ENCODE data around the gene DHX40. TPM values are rescaled to one million over a fixed set of nuclear protein-coding genes. Genes with fewer than 3 reads are reported as not detected.

DHX40 gene
- total RNA-seq, 1 experiment from 2014 or later, result 16.2 TPM

DNA sequence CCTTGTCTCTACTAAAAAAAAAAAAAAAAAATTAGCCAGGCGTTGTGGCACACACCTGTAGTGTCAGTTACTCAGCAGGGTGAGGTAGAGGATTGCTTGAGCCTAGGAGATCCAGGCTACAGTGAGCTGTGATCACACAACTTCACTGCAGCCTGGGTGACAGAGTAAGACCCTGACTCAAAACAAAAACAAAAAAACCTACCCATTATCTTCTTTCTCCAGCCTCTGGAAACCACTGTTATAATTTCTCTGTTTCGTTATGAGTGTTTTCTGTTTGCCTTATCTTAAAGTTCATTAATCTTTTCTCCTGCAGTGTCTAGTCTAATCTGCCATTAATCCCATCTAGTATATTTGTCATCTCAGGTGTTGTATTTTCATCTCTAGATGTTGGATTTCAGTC lies 35.7 kb downstream of the DHX40 start:
- Histone ChIP-seq H3K9me3 (ENCODE audit: control insufficient read depth, insufficient read depth, low read depth, low read length) (no peaks in the 10 kb centered on the region), H3K4me3 (ENCODE audit: low read depth in 2 of 2, low read length in 2 of 2) (no peak overlapping the region), H3K27ac (ENCODE audit: low read length) (no peak overlapping the region), H3K36me3 (ENCODE audit: control insufficient read depth, insufficient read depth, low read length) (no peaks in the 10 kb centered on the region; the same call in 1 of the 2 replicates), H3K27me3 (ENCODE audit: control insufficient read depth, insufficient read depth, low read length) (no peaks in the 10 kb centered on the region), H3K4me1 (ENCODE audit: control insufficient read depth, insufficient read depth, low read length) (no peaks in the 10 kb centered on the region)
- DNase-seq (ENCODE audit: low read depth, low spot score), result no peak
- intact Hi-C loops (cut with micrococcal nuclease; ENCODE audit: unreplicated experiment) (no loop called here), in situ Hi-C loops (cut with HindIII; ENCODE audit: low pct_unique_long_range_greater_than_20kb, low sequenced_read_pairs) (no loop called here)
- TF ChIP-seq SIN3A (IDR thresholded peaks at IDR 0.05; ENCODE audit: borderline replicate concordance, insufficient read depth, low read depth, low read length) (no peak), TCF7L2 (IDR thresholded peaks at IDR 0.05; ENCODE audit: low read depth, low read length) (no peak), POLR2AphosphoS5 (IDR thresholded peaks at IDR 0.05; ENCODE audit: low read depth, low read length) (no peak)
- TF ChIP-seq, protein P1, sequence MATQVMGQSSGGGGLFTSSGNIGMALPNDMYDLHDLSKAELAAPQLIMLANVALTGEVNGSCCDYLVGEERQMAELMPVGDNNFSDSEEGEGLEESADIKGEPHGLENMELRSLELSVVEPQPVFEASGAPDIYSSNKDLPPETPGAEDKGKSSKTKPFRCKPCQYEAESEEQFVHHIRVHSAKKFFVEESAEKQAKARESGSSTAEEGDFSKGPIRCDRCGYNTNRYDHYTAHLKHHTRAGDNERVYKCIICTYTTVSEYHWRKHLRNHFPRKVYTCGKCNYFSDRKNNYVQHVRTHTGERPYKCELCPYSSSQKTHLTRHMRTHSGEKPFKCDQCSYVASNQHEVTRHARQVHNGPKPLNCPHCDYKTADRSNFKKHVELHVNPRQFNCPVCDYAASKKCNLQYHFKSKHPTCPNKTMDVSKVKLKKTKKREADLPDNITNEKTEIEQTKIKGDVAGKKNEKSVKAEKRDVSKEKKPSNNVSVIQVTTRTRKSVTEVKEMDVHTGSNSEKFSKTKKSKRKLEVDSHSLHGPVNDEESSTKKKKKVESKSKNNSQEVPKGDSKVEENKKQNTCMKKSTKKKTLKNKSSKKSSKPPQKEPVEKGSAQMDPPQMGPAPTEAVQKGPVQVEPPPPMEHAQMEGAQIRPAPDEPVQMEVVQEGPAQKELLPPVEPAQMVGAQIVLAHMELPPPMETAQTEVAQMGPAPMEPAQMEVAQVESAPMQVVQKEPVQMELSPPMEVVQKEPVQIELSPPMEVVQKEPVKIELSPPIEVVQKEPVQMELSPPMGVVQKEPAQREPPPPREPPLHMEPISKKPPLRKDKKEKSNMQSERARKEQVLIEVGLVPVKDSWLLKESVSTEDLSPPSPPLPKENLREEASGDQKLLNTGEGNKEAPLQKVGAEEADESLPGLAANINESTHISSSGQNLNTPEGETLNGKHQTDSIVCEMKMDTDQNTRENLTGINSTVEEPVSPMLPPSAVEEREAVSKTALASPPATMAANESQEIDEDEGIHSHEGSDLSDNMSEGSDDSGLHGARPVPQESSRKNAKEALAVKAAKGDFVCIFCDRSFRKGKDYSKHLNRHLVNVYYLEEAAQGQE (IDR thresholded peaks at IDR 0.05; ENCODE audit: insufficient read depth in 1 of 2, low read depth in 2 of 2, low read length in 1 of 2), result no peak
- ChIA-PET CTCF (no interaction called here), POLR2A (interaction anchor here (0.9 kb wide), 1 partner anchor 16 kb away, joined by 3 read pairs; no protein-coding TSS in a partner anchor)
- no TSS peak for BruUV-seq (replicated peaks)
- no peak for ATAC-seq

DNA sequence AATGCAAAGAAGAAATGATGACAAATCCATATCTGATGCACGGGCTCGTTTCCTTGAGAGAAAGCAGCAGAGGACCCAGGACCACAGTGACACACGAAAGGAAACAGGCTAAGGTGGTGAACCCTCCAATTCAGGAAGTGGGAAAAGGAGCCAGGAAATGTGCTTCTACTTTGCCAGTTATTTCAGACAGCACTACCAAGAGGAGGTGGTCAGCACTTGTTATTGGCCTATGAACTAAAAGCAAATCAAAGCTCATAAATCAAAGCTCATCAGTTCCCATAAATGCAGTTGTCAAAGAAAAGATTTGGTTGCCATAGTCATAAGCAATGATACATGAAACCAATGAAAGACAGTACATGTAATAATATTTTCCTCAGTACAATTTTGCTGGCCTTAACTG lies 41.7 kb downstream of the DHX40 start:
- POLR2A ChIA-PET, result no interaction called here
- in situ Hi-C loops (cut with HindIII; ENCODE audit: low pct_unique_long_range_greater_than_20kb, low sequenced_read_pairs), result no loop called here
- no peak for DNase-seq (ENCODE audit: low read depth, low spot score)
- CTCF ChIA-PET, result no interaction called here
- no peaks in the 10 kb centered on the region for H3K27me3 ChIP-seq (ENCODE audit: control insufficient read depth, insufficient read depth, low read length)
- no peak for TF ChIP-seq TCF7L2 (IDR thresholded peaks at IDR 0.05; ENCODE audit: low read depth, low read length)
- TF ChIP-seq, protein P2, sequence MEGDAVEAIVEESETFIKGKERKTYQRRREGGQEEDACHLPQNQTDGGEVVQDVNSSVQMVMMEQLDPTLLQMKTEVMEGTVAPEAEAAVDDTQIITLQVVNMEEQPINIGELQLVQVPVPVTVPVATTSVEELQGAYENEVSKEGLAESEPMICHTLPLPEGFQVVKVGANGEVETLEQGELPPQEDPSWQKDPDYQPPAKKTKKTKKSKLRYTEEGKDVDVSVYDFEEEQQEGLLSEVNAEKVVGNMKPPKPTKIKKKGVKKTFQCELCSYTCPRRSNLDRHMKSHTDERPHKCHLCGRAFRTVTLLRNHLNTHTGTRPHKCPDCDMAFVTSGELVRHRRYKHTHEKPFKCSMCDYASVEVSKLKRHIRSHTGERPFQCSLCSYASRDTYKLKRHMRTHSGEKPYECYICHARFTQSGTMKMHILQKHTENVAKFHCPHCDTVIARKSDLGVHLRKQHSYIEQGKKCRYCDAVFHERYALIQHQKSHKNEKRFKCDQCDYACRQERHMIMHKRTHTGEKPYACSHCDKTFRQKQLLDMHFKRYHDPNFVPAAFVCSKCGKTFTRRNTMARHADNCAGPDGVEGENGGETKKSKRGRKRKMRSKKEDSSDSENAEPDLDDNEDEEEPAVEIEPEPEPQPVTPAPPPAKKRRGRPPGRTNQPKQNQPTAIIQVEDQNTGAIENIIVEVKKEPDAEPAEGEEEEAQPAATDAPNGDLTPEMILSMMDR (IDR thresholded peaks at IDR 0.05), result no peak
- TF ChIP-seq SIN3A (IDR thresholded peaks at IDR 0.05; ENCODE audit: borderline replicate concordance, insufficient read depth, low read depth, low read length), result no peak
- TF ChIP-seq POLR2AphosphoS5 (IDR thresholded peaks at IDR 0.05; ENCODE audit: low read depth, low read length), result no peak
- TF ChIP-seq, protein P1 (IDR thresholded peaks at IDR 0.05; ENCODE audit: insufficient read depth in 1 of 2, low read depth in 2 of 2, low read length in 1 of 2), result no peak
- intact Hi-C loops (cut with micrococcal nuclease; ENCODE audit: unreplicated experiment), result no loop called here
- H3K9me3 ChIP-seq (ENCODE audit: control insufficient read depth, insufficient read depth, low read depth, low read length), result no peaks in the 10 kb centered on the region
- H3K4me3 ChIP-seq (ENCODE audit: low read depth in 2 of 2, low read length in 2 of 2), result no peak overlapping the region
- no peaks in the 10 kb centered on the region for H3K4me1 ChIP-seq (ENCODE audit: control insufficient read depth, insufficient read depth, low read length)
- no TSS peak for BruUV-seq (replicated peaks)
- H3K36me3 ChIP-seq (ENCODE audit: control insufficient read depth, insufficient read depth, low read length), result no peaks in the 10 kb centered on the region; the same call in none of the 2 replicates
- no peak overlapping the region for H3K27ac ChIP-seq (ENCODE audit: low read length)
- ATAC-seq, result no peak
